KOPT-K1 (cell line): ENCODE measurements around the gene CARMIL1.

Experiments used
- H3K27ac ChIP-seq: fragments of 200-600 bp; sonication (generic); 2 replicates; pipeline ENCODE4 v1.5.1; 2016; ENCODE audit warnings: antibody characterized with exemption, mild to moderate bottlenecking, low read depth, low read length; ENCODE audit not compliant: poor library complexity, severe bottlenecking
- H3K36me3 ChIP-seq: fragments of 200-600 bp; sonication (generic); 2 replicates; pipeline ENCODE4 v1.5.1; 2017; ENCODE audit warnings: antibody characterized with exemption, mild to moderate bottlenecking, low read length, moderate library complexity; ENCODE audit not compliant: insufficient read depth
- H3K9me3 ChIP-seq: fragments of 200-600 bp; sonication (generic); 2 replicates; pipeline ENCODE4 v1.5.1; 2017; ENCODE audit warnings: antibody characterized with exemption, low read length, mild to moderate bottlenecking; ENCODE audit not compliant: insufficient read depth, poor library complexity, severe bottlenecking

The CARMIL1 gene

DNA sequence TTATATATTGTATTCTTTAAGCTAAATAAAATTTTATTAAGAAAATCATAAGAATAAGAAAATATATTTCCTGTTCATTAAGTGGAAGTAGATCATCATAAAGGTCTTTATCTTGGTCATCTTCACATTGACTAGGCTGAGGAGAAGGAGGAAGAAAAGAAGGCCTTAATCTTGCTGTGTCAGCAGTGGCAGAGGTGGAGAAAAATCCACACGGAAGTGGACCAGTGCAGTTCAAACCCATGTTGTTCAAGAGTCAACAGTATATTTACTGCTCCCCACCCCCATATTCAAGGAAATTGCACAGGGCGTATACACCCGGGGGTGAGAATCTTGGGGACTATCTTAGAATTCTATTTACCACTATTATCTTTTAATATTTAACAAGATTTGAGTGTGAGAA lies 194.3 kb downstream of the CARMIL1 start:
- H3K27ac ChIP-seq: no peak overlapping the region
- H3K36me3 ChIP-seq: no peaks in the 10 kb centered on the region
- H3K9me3 ChIP-seq: no peaks in the 10 kb centered on the region

DNA sequence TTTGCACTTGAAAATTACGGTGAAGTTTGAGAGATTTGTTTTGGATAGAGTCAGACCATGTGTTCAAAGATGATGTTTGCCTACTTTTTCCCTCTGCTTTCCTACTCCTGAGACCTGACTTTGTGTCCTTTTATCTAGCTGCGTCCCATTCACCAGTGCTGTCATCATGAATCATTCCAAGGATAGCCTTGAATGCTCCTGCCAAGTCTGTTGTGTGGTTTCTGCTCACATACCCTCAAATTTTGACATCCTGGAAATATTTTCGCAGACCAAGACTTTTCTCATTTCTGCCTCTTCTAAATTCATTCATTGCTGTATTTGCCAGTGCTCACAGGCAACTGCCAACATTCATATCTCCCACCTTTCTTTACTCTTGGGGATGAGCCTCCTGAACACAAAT lies 197.0 kb downstream of the CARMIL1 start:
- no peaks in the 10 kb centered on the region for H3K9me3 ChIP-seq
- no peaks in the 10 kb centered on the region for H3K36me3 ChIP-seq
- H3K27ac ChIP-seq: no peak overlapping the region

DNA sequence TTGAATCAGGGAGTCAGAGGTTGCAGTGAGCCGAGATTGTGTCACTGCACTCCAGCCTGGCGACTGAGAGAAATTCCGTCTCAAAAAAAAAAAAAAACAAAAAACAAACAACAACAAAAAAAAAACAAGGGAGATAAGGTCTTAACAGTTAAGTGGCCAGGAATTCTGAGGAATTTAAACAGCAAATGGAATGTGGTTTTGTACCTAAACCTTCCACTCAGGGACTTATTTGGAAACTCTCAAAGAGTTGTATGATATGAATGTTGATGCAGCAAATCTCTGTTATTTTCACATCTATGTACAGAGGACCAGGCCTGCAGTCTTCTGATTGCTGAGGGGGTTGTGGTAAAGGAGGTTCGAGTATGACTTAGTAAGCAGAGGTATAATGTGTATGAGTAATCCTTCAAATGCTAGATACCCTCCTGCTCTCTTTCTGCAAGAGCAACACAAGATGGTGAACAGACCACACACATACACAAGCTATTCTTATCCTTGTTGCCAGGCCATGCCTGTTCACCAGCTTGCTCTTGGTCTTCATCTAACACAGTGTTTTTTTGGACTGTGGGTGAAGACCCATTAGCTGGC lies 197.9 kb downstream of the CARMIL1 start:
- no peak overlapping the region for H3K27ac ChIP-seq

DNA sequence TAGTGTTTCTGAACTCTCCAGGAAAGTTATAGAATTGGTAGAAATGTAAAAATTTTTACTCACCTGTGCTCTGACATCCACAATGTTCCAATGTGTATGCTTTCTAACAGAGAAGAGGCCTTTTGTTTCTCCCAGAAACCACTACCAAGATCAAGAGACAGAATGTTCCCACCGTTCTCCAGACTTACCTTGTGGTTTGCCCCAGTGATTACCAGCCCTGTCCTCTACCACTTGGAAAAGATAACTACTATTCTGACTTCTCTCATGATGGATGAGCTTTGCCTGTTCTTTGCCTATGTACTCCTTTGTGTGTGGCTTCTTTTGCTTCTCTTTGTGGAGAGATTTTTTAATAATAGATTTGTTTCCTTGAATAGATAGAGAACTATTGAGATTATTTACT lies 199.8 kb downstream of the CARMIL1 start:
- no peaks in the 10 kb centered on the region for H3K36me3 ChIP-seq
- no peaks in the 10 kb centered on the region for H3K9me3 ChIP-seq
- H3K27ac ChIP-seq: no peak overlapping the region

More for the DNA sequence above, 197.9 kb downstream of the CARMIL1 start:
- Histone ChIP-seq H3K9me3 (no peaks in the 10 kb centered on the region), H3K36me3 (no peaks in the 10 kb centered on the region)

DNA sequence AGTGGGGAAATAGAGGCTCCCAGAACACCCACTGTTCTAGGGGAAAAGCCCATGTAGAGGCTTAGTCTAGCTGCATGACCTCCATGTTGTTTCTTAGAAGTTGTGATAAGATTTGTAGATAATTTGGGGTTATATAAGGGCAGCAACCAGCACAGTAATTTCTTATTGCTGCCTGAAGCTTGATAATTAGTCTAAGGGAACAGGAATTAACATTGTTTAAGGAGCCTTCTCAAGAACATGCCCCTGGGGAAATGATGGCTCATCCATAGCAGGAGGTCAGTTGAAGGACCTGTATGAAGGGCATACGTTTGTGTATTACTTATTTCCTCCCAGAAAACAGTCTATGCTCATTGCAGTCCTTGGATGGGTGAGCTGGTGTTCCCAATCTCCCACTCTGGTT lies 202.1 kb downstream of the CARMIL1 start:
- Histone ChIP-seq H3K36me3 (no peaks in the 10 kb centered on the region), H3K27ac (no peak overlapping the region), H3K9me3 (no peaks in the 10 kb centered on the region)

DNA sequence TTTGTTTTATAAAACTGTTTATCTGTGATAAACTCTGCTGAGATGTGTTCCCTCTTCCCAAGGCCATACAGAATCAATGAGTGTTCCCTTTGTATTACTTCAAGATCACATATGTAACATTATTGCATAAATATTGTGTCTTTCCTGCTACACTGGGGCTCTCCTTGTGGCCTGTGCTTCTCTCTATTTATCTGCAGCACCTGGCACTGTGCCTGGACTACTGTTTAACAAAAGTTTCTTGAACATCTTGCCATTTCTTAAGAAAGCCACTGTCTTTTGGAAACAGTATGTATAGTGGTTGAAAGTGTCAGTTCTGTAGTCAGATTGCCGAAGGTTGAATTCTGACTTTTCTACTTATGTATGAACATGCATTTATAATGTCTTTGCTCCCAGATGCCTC lies 203.8 kb downstream of the CARMIL1 start:
- no peaks in the 10 kb centered on the region for H3K36me3 ChIP-seq
- no peak overlapping the region for H3K27ac ChIP-seq
- H3K9me3 ChIP-seq: no peaks in the 10 kb centered on the region

DNA sequence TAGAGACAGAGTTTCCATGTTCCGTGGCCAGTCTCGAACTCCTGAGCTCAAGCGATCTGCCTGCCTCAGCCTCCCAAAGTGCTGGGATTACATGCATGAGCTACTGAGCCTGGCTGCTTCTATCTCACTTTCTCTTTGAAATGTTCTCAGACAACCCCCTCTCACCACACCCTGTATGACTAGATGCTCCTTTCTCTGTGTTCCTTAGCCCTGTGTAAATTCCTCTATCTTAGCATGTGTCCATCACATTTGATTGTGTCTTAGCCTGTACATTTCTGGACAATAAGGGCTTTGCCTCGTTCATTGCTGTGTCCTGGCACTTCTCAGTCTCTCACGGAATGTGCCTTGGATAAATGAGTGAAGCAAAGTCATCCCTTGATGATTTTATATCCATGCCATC lies 204.8 kb downstream of the CARMIL1 start:
- Histone ChIP-seq H3K27ac (no peak overlapping the region), H3K36me3 (no peaks in the 10 kb centered on the region), H3K9me3 (no peaks in the 10 kb centered on the region)

DNA sequence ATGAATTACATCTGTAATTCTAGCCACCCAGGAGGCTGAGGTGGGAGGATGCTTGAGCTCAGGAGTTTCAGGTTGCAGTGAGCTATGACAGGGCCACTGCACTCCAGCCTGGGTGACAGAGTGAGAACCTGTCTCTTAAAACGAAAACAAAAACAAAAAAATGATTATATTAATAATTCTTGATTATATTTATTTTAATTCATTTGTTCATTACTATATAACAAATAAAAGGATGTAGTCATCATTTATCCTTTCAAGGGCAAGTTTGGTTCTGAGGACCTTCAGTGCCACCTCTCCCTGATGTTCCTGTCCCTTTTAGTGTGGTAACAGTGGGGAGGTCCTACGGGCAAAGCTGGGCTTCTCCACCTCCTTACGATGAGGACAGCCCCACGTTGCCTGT lies 205.7 kb downstream of the CARMIL1 start:
- no peaks in the 10 kb centered on the region for H3K9me3 ChIP-seq
- H3K27ac ChIP-seq: no peak overlapping the region
- no peaks in the 10 kb centered on the region for H3K36me3 ChIP-seq

DNA sequence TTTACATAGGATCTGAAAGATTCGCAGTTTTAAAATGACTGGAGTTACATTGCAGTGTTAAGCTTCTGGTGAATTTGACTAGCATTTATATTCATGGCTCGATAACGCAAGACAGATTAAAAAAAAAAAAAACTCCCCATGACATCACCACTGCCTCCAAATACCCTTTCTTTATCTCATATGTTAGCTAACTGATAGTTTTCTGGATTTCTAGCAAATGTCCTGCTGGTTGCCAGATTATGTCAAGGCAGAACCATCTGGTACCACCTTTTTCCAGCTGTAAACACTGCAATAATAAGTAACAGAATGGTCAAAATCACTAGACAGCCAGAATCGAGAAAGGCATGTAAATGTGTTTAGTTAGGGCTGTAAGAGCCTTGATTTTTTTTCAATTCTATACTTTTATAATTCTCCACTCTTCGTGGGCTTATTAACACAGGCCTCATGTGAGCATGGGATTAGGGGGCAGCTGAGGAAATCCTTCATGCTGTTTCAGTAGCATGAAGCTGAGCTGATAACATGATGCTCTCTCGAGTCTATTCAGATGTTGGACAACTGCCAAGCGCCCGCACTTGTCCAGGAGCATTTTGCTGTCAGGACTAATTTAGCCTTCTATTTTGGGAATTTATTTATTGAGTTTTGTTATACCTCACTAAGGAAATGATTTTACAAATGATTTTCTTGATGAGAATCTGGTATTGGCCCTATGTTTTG lies 206.8 kb downstream of the CARMIL1 start:
- Histone ChIP-seq H3K36me3 (no peaks in the 10 kb centered on the region), H3K27ac (no peak overlapping the region), H3K9me3 (no peaks in the 10 kb centered on the region)

DNA sequence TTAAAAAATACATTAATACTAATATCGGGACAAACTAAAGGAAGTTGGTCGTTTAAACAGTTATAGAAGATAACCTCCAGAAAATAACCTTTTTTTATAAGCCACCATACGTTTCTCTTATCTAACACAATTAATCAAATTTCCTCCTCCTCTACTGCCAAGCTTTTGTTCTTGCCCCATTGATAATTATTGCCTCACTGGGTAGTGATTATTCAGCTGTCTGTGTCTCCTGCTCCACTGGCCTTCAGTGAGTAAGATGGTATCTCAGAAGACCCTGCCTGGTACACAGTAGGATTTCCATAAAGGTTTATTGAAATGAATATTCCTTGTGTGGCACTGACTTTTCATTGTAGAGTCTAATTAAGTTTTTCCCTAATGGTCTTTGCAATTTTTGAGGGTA lies 207.4 kb downstream of the CARMIL1 start:
- H3K36me3 ChIP-seq: no peaks in the 10 kb centered on the region
- no peak overlapping the region for H3K27ac ChIP-seq
- no peaks in the 10 kb centered on the region for H3K9me3 ChIP-seq

DNA sequence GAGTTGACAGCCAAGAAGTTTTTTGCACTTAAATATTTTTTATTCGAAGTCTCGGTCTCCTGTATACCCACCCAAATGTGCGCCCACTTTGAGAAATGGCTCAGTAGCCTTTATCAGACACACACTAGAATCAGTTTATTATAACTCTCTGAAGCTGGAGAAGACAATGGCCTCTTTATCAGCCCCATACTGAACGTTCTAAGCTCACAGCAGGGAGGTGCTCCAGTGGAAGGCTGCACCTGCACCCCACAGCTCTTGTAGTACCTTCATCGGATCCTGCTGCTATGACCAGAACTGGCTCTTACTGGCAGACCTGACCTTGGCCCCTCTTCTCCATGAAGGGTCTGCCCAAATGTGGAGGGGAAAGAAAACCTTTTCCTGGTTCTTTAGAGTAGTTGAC lies 207.8 kb downstream of the CARMIL1 start:
- H3K9me3 ChIP-seq: no peaks in the 10 kb centered on the region
- no peak overlapping the region for H3K27ac ChIP-seq
- H3K36me3 ChIP-seq: no peaks in the 10 kb centered on the region

DNA sequence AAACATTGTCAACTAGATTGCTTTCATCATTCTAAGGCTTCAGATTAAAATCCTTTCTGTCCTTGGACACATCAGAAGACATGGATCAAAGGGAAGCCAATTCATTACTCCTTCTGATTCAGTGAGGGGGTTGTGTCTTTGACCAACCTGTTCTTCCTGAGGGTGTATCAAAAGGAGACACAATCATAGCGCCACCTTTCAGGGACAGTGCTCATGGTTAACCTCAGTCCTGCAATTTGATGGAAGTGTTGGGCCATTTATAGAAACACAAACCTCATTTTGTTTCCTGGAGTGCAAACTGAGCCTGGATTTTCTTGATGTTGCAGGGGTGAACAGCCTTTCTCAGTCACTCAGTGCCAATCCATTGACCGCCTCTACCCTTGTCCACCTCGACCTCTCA lies 209.0 kb downstream of the CARMIL1 start:
- H3K27ac ChIP-seq: no peak overlapping the region
- H3K9me3 ChIP-seq: no peaks in the 10 kb centered on the region

DNA sequence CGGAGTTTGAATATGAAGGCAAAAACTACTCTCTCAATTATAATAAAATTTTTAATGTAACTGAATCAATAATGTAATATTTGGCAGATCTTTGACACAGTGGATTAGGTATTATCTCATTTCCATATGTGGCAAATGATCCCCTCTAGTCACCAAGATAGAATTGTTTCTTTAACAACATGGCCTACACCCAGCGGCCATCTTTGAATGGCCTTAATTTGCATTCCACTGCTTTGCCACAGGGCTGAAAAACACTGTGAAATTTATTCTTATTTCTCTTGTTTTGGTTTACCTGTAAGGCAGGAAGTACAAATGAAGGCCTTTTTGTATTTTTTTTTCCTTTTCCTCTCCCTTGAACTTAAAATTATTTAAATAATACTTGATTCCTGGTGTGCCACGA lies 210.2 kb downstream of the CARMIL1 start:
- no peaks in the 10 kb centered on the region for H3K9me3 ChIP-seq
- H3K27ac ChIP-seq: no peak overlapping the region
- no peaks in the 10 kb centered on the region for H3K36me3 ChIP-seq

More for the DNA sequence above, 209.0 kb downstream of the CARMIL1 start:
- no peaks in the 10 kb centered on the region for H3K36me3 ChIP-seq

DNA sequence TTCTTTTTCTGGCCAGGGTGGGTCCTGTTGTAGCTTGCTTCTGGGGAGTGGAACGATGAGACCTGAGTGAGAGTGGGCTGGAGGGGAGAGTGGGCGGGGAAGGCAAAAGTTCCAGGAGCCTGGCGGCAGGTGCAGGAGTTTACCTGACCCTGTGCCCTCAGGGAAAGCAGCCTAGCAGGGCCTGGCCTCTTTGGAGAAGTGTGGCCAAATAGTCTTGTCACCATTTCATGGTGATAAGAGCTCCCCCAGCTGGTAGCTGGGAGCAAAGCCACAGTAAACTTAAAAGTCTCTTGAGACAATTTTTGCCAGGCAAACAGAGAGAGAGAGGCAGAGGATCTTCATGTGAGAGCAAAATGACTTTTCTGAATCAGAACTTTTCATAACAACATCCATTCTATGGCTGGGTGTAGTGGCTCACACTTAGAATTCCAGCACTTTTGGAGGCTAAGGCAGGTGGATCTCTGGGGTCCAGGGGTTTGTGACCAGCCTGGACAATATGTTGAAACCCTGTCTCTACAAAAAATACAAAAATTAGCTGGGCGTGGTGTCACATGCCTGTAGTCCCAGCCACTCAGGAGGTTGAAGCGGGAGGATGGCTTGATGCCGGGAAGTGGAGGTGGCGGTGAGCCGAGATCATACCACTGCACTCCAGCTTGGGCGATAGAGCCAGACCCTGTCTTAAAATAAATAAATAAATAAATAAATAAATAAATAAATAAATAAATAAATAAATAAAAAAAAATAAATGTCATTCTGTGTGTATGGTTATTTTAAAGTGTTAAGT lies 211.0 kb downstream of the CARMIL1 start:
- Histone ChIP-seq H3K27ac (no peak overlapping the region), H3K36me3 (no peaks in the 10 kb centered on the region), H3K9me3 (no peaks in the 10 kb centered on the region)

DNA sequence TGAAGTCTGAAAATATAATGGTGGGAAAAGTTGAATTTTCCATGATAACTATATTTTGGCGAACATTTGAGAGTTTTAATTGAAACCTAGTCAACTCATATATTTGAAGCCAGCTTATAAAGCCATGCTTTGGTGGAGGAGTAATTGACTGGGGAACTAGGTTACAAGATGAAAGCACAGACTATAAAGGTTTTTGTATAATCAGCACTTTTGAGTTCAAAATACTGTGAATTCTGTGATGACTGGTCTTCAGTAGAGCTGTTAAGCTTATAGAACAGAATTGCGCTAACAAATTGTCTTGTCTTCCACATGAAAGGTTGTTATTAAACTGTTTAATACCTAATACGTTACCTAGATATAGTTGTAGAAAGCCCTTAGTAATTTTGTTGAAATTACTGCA lies 213.8 kb downstream of the CARMIL1 start:
- no peaks in the 10 kb centered on the region for H3K9me3 ChIP-seq
- no peak overlapping the region for H3K27ac ChIP-seq
- H3K36me3 ChIP-seq: no peaks in the 10 kb centered on the region
